WTC11 (cell line): ENCODE measurements around the gene NTRK3.

Experiments
- ATF1 ChIP-seq: sonication (generic); formaldehyde crosslinking; IDR thresholded peaks from 2 replicates; pipeline ENCODE4 v1.8.1; 2023; ENCODE audit warnings: mild to moderate bottlenecking, moderate library complexity, missing genetic modification reagents
- SP1 ChIP-seq: sonication (generic); formaldehyde crosslinking; conservative IDR thresholded peaks from 2 replicates; pipeline ENCODE4 v1.8.1; 2022; ENCODE audit warnings: missing genetic modification reagents
- STAT6 ChIP-seq: sonication (generic); formaldehyde crosslinking; conservative IDR thresholded peaks from 2 replicates; pipeline ENCODE4 v1.8.1; 2023; ENCODE audit warnings: mild to moderate bottlenecking, low read depth, missing genetic modification reagents, moderate library complexity
- TEAD1 ChIP-seq: sonication (generic); formaldehyde crosslinking; IDR thresholded peaks from 2 replicates; pipeline ENCODE4 v1.8.0; 2022; ENCODE audit warnings: mild to moderate bottlenecking, missing genetic modification reagents
- TP53 ChIP-seq: sonication (generic); formaldehyde crosslinking; IDR thresholded peaks from 2 replicates; pipeline ENCODE4 v1.8.1; 2023; ENCODE audit warnings: mild to moderate bottlenecking, missing genetic modification reagents
- ZNF263 ChIP-seq: sonication (generic); formaldehyde crosslinking; IDR thresholded peaks from 2 replicates; pipeline ENCODE4 v1.8.1; 2022; ENCODE audit warnings: low read depth, mild to moderate bottlenecking, moderate library complexity, missing genetic modification reagents
- TF ChIP-seq, protein P1 (sequence below): sonication (generic); formaldehyde crosslinking; IDR thresholded peaks from 2 replicates; pipeline ENCODE4 v1.8.0; 2022; ENCODE audit warnings: mild to moderate bottlenecking, missing genetic modification reagents
- TF ChIP-seq, protein P2 (sequence below): sonication (generic); formaldehyde crosslinking; conservative IDR thresholded peaks from 2 replicates; pipeline ENCODE4 v1.8.1; 2022; ENCODE audit warnings: mild to moderate bottlenecking, missing genetic modification reagents
- TF ChIP-seq, protein P3 (sequence below): fragments of 200-600 bp; IDR thresholded peaks from 2 replicates; pipeline ENCODE4 v1.8.0; 2022; ENCODE audit warnings: antibody characterized with exemption
- TF ChIP-seq, protein P4 (sequence below): sonication (generic); formaldehyde crosslinking; IDR thresholded peaks from 2 replicates; pipeline ENCODE4 v1.8.0; 2022; ENCODE audit warnings: mild to moderate bottlenecking, missing genetic modification reagents
- TF ChIP-seq, protein P5 (sequence below): sonication (generic); formaldehyde crosslinking; IDR thresholded peaks from 2 replicates; pipeline ENCODE4 v1.8.1; 2022; ENCODE audit warnings: mild to moderate bottlenecking, moderate library complexity, missing genetic modification reagents
- TF ChIP-seq, protein P6 (sequence below): sonication (generic); formaldehyde crosslinking; IDR thresholded peaks from 2 replicates; pipeline ENCODE4 v1.8.1; 2022; ENCODE audit warnings: low read depth, missing genetic modification reagents, borderline replicate concordance

DNA sequence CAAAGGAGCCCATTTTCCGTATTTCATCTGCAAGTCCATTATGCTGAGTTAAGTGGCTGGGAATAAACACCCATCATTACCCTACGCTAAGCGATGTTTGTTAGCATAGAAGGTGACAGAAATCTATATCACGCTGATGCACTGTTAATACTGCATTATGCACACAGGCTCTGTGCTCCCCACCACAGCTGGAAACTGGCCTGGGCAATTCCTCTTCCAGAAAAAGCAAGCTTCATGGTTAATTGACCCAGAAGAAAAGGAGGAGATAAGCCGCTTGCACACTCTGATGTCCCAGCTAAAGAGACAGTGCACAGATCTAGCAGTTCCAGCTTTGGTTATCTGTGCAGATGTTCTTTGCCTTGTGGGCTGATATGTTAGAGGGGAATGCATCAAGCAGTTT lies 232.6 kb downstream of the NTRK3 start:
- TF ChIP-seq, protein P1, sequence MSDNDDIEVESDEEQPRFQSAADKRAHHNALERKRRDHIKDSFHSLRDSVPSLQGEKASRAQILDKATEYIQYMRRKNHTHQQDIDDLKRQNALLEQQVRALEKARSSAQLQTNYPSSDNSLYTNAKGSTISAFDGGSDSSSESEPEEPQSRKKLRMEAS = no peak
- TF ChIP-seq TP53 (CRISPR knock-in tag) (no peak), SP1 (CRISPR knock-in tag) (no peak), ZNF263 (CRISPR knock-in tag) (no peak), STAT6 (CRISPR knock-in tag) (no peak), TEAD1 (no peak), ATF1 (CRISPR knock-in tag) (no peak)
- TF ChIP-seq, protein P2, sequence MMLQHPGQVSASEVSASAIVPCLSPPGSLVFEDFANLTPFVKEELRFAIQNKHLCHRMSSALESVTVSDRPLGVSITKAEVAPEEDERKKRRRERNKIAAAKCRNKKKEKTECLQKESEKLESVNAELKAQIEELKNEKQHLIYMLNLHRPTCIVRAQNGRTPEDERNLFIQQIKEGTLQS (CRISPR knock-in tag) = no peak
- TF ChIP-seq, protein P3, sequence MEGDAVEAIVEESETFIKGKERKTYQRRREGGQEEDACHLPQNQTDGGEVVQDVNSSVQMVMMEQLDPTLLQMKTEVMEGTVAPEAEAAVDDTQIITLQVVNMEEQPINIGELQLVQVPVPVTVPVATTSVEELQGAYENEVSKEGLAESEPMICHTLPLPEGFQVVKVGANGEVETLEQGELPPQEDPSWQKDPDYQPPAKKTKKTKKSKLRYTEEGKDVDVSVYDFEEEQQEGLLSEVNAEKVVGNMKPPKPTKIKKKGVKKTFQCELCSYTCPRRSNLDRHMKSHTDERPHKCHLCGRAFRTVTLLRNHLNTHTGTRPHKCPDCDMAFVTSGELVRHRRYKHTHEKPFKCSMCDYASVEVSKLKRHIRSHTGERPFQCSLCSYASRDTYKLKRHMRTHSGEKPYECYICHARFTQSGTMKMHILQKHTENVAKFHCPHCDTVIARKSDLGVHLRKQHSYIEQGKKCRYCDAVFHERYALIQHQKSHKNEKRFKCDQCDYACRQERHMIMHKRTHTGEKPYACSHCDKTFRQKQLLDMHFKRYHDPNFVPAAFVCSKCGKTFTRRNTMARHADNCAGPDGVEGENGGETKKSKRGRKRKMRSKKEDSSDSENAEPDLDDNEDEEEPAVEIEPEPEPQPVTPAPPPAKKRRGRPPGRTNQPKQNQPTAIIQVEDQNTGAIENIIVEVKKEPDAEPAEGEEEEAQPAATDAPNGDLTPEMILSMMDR = no peak
- TF ChIP-seq, protein P4, sequence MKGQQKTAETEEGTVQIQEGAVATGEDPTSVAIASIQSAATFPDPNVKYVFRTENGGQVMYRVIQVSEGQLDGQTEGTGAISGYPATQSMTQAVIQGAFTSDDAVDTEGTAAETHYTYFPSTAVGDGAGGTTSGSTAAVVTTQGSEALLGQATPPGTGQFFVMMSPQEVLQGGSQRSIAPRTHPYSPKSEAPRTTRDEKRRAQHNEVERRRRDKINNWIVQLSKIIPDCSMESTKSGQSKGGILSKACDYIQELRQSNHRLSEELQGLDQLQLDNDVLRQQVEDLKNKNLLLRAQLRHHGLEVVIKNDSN = no peak
- TF ChIP-seq, protein P5, sequence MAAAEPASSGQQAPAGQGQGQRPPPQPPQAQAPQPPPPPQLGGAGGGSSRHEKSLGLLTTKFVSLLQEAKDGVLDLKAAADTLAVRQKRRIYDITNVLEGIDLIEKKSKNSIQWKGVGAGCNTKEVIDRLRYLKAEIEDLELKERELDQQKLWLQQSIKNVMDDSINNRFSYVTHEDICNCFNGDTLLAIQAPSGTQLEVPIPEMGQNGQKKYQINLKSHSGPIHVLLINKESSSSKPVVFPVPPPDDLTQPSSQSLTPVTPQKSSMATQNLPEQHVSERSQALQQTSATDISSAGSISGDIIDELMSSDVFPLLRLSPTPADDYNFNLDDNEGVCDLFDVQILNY (CRISPR knock-in tag) = no peak
- TF ChIP-seq, protein P6, sequence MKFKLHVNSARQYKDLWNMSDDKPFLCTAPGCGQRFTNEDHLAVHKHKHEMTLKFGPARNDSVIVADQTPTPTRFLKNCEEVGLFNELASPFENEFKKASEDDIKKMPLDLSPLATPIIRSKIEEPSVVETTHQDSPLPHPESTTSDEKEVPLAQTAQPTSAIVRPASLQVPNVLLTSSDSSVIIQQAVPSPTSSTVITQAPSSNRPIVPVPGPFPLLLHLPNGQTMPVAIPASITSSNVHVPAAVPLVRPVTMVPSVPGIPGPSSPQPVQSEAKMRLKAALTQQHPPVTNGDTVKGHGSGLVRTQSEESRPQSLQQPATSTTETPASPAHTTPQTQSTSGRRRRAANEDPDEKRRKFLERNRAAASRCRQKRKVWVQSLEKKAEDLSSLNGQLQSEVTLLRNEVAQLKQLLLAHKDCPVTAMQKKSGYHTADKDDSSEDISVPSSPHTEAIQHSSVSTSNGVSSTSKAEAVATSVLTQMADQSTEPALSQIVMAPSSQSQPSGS (CRISPR knock-in tag) = no peak
